HG03378 (cell line): ENCODE results near the gene SFXN2.
"Not testable (repeated sequence)": the region's sequence is repeated elsewhere in the genome, so short reads cannot be mapped to it uniquely, and the experiment has no call there.

Experiments used
- ATAC-seq: cut with Tn5 transposase; IDR thresholded peaks from one replicate; pipeline ENCODE4 v1.9.1; 2021; ENCODE audit warnings: mild to moderate bottlenecking, moderate library complexity; ENCODE audit not compliant: unreplicated experiment

SFXN2 gene

GRCh38 chr10:102718220-102718619 lies 3.8 kb downstream of the SFXN2 start:
- no peak for ATAC-seq

- no peak for ATAC-seq
These were observed 5.9 kb downstream of the SFXN2 start for GRCh38 chr10:102720337-102720736.

- ATAC-seq, result no peak
These were observed 6.4 kb downstream of the SFXN2 start for GRCh38 chr10:102720775-102721301.

GRCh38 chr10:102721954-102722353 lies 7.5 kb downstream of the SFXN2 start:
- no peak for ATAC-seq

GRCh38 chr10:102723989-102724388 lies 9.6 kb downstream of the SFXN2 start:
- ATAC-seq, result no peak

GRCh38 chr10:102726274-102726673 lies 11.8 kb downstream of the SFXN2 start:
- ATAC-seq, result no peak

GRCh38 chr10:102727037-102727818 lies 12.8 kb downstream of the SFXN2 start:
- no peak for ATAC-seq

- ATAC-seq, result no peak
These were observed 14.9 kb downstream of the SFXN2 start for GRCh38 chr10:102729029-102730026.

- ATAC-seq, result no peak
These were observed 16.9 kb downstream of the SFXN2 start for GRCh38 chr10:102731222-102731800.

GRCh38 chr10:102732661-102733060 lies 18.2 kb downstream of the SFXN2 start:
- no peak for ATAC-seq

GRCh38 chr10:102735065-102735562 lies 20.7 kb downstream of the SFXN2 start:
- ATAC-seq, result no peak

GRCh38 chr10:102738692-102739121 lies 24.3 kb downstream of the SFXN2 start:
- ATAC-seq, result no peak

GRCh38 chr10:102740229-102740628 lies 25.8 kb downstream of the SFXN2 start:
- no peak for ATAC-seq

GRCh38 chr10:102741726-102742237 lies 27.3 kb downstream of the SFXN2 start:
- no peak for ATAC-seq

GRCh38 chr10:102742313-102742712 lies 27.9 kb downstream of the SFXN2 start:
- ATAC-seq, result not testable (repeated sequence)

GRCh38 chr10:102743078-102743587 lies 28.7 kb downstream of the SFXN2 start:
- no peak for ATAC-seq

- peak; percentile 97 for ATAC-seq
These were observed 29.3 kb downstream of the SFXN2 start, which contains the start of gene WBP1L for GRCh38 chr10:102743588-102744373. WBP1L (plus strand) TSS chr10:102743948; CDS start chr10:102744054, 106 bp downstream.

GRCh38 chr10:102744374-102745051 lies 30.1 kb downstream of the SFXN2 start:
- peak; percentile 4 for ATAC-seq

GRCh38 chr10:102745157-102745556 lies 30.7 kb downstream of the SFXN2 start:
- no peak for ATAC-seq
